H9 (cell line): ENCODE results near the gene GABRB3. TPM values are rescaled to one million over a fixed set of nuclear protein-coding genes. Genes with fewer than 3 reads are reported as not detected.

Experiments used
- DNase-seq: peaks from one replicate; pipeline ENCODE4 v3.0.0-alpha.2; 2017
- H2AFZ ChIP-seq: one replicate; pipeline ENCODE4 v1.6.1; 2013; ENCODE audit warnings: mild to moderate bottlenecking, low read length, control low read depth, moderate library complexity
- H2AK5ac ChIP-seq: 2 replicates; pipeline ENCODE4 v1.6.1; 2013; ENCODE audit warnings: low read length, control low read depth, mixed read lengths; ENCODE audit not compliant: insufficient read length
- H2BK120ac ChIP-seq: one replicate; pipeline ENCODE4 v1.6.1; 2013; ENCODE audit warnings: low read depth, mild to moderate bottlenecking, low read length, control low read depth, inconsistent platforms; ENCODE audit not compliant: poor library complexity, severe bottlenecking
- H2BK12ac ChIP-seq: 2 replicates; pipeline ENCODE4 v1.6.1; 2013; ENCODE audit warnings: low read length, control low read depth, mixed read lengths, low read depth; ENCODE audit not compliant: insufficient read length
- H2BK15ac ChIP-seq: 2 replicates; pipeline ENCODE4 v1.6.1; 2013; ENCODE audit warnings: low read depth, low read length, control low read depth
- H2BK20ac ChIP-seq: one replicate; pipeline ENCODE4 v1.6.1; 2013; ENCODE audit warnings: low read depth, mild to moderate bottlenecking, low read length, control low read depth, inconsistent platforms; ENCODE audit not compliant: poor library complexity, severe bottlenecking
- H2BK5ac ChIP-seq: 2 replicates; pipeline ENCODE4 v1.6.1; 2013; ENCODE audit warnings: low read length, control low read depth, mixed read lengths; ENCODE audit not compliant: insufficient read length
- H3K14ac ChIP-seq: 2 replicates; pipeline ENCODE4 v1.6.1; 2013; ENCODE audit warnings: low read length, control low read depth; ENCODE audit not compliant: insufficient read depth
- H3K18ac ChIP-seq: 2 replicates; pipeline ENCODE4 v1.6.1; 2013; ENCODE audit warnings: low read depth, mild to moderate bottlenecking, mixed read lengths, low read length, control low read depth; ENCODE audit not compliant: insufficient read length
- H3K23ac ChIP-seq: 2 replicates; pipeline ENCODE4 v1.6.1; 2013; ENCODE audit warnings: low read length, control low read depth, mixed read lengths, low read depth; ENCODE audit not compliant: insufficient read length
- H3K23me2 ChIP-seq: 2 replicates; pipeline ENCODE4 v1.6.1; 2013; ENCODE audit warnings: low read depth, mild to moderate bottlenecking, mixed read lengths, low read length, control low read depth; ENCODE audit not compliant: insufficient read length, poor library complexity, severe bottlenecking
- H3K27ac ChIP-seq: 2 replicates; pipeline ENCODE4 v1.5.1; 2013; ENCODE audit warnings: low read length, control low read depth, mixed read lengths, low read depth; ENCODE audit not compliant: insufficient read length
- H3K27me3 ChIP-seq: 2 replicates; pipeline ENCODE4 v1.6.1; 2013; ENCODE audit warnings: low read length, control low read depth, inconsistent platforms; ENCODE audit not compliant: insufficient read depth
- H3K4ac ChIP-seq: 2 replicates; pipeline ENCODE4 v1.6.1; 2013; ENCODE audit warnings: low read depth, mild to moderate bottlenecking, control low read depth, inconsistent platforms, low read length, moderate library complexity
- H3K4me1 ChIP-seq: 2 replicates; pipeline ENCODE4 v1.6.1; 2013; ENCODE audit warnings: low read length, control low read depth, inconsistent platforms; ENCODE audit not compliant: insufficient read depth
- H3K4me2 ChIP-seq: 2 replicates; pipeline ENCODE4 v1.6.1; 2013; ENCODE audit warnings: low read length, control low read depth, mixed read lengths; ENCODE audit not compliant: insufficient read length, insufficient read depth
- H3K56ac ChIP-seq: 2 replicates; pipeline ENCODE4 v1.6.1; 2013; ENCODE audit warnings: low read depth, mild to moderate bottlenecking, mixed read lengths, low read length, control low read depth; ENCODE audit not compliant: insufficient read length
- H3K79me1 ChIP-seq: 2 replicates; pipeline ENCODE4 v1.6.1; 2013; ENCODE audit warnings: low read depth, mild to moderate bottlenecking, moderate library complexity, low read length, control low read depth, inconsistent platforms; ENCODE audit not compliant: insufficient read depth, poor library complexity, severe bottlenecking
- H3K79me2 ChIP-seq: 2 replicates; pipeline ENCODE4 v1.6.1; 2013; ENCODE audit warnings: low read length, control low read depth, inconsistent platforms; ENCODE audit not compliant: insufficient read depth
- H3K9ac ChIP-seq: 2 replicates; pipeline ENCODE4 v1.6.1; 2013; ENCODE audit warnings: low read length, control low read depth, mixed read lengths; ENCODE audit not compliant: insufficient read length; ENCODE audit errors: extremely low read depth
- H3K9me3 ChIP-seq: one replicate; pipeline ENCODE4 v1.6.1; 2013; ENCODE audit warnings: low read depth, low read length, inconsistent platforms; ENCODE audit not compliant: control insufficient read depth
- H3T11ph ChIP-seq: one replicate; pipeline ENCODE4 v1.6.1; 2013; ENCODE audit warnings: mild to moderate bottlenecking, low read length, control low read depth, inconsistent platforms
- H4K20me1 ChIP-seq: one replicate; pipeline ENCODE4 v1.6.1; 2013; ENCODE audit not compliant: control insufficient read depth, insufficient read length, insufficient read depth
- H4K5ac ChIP-seq: 2 replicates; pipeline ENCODE4 v1.6.1; 2013; ENCODE audit warnings: low read depth, mild to moderate bottlenecking, mixed read lengths, low read length, control low read depth; ENCODE audit not compliant: insufficient read length
- H4K8ac ChIP-seq: replicated peaks from 2 replicates; pipeline ENCODE4 v1.6.1; 2013; ENCODE audit warnings: low read length, control low read depth, mixed read lengths, low read depth; ENCODE audit not compliant: insufficient read length
- H4K91ac ChIP-seq: 2 replicates; pipeline ENCODE4 v1.6.1; 2013; ENCODE audit warnings: low read depth, mild to moderate bottlenecking, moderate library complexity, mixed read lengths, low read length, control low read depth; ENCODE audit not compliant: insufficient read length
- H3K27ac Mint-ChIP-seq, 3 experiments: 2 replicates in 2 of 3; 3 replicates in 1 of 3; pipeline ENCODE4 v1.8.0; 2020 to 2021; ENCODE audit warnings: mixed read lengths in 3 of 3, mild to moderate bottlenecking in 1 of 3, moderate library complexity in 1 of 3
- H3K27me3 Mint-ChIP-seq: 2 replicates; pipeline ENCODE4 v1.8.0; 2021; ENCODE audit warnings: low read depth, mild to moderate bottlenecking, moderate library complexity, mixed read lengths
- H3K36me3 Mint-ChIP-seq, 3 experiments: 2 replicates in 2 of 3; 3 replicates in 1 of 3; pipeline ENCODE4 v1.8.0; 2020 to 2021; ENCODE audit warnings: low read depth in 3 of 3, mixed read lengths in 3 of 3; ENCODE audit not compliant: insufficient read depth in 1 of 3
- H3K4me1 Mint-ChIP-seq, 2 experiments: 2 replicates each; pipeline ENCODE4 v1.8.0; 2020; ENCODE audit warnings: mixed read lengths in 2 of 2
- H3K4me3 Mint-ChIP-seq, 2 experiments: 2 replicates in 1 of 2; 3 replicates in 1 of 2; pipeline ENCODE4 v1.8.0; 2020 to 2021; ENCODE audit warnings: mild to moderate bottlenecking in 2 of 2, mixed read lengths in 2 of 2, moderate library complexity in 1 of 2
- H3K9me3 Mint-ChIP-seq, 2 experiments: 2 replicates in 1 of 2; 3 replicates in 1 of 2; pipeline ENCODE4 v1.8.0; 2020; ENCODE audit warnings: mild to moderate bottlenecking in 2 of 2, mixed read lengths in 2 of 2, moderate library complexity in 1 of 2
- CTCF ChIP-seq: fragments of 200-600 bp; sonication (generic); conservative IDR thresholded peaks from 3 replicates; pipeline ENCODE4 v1.8.0; 2021; ENCODE audit warnings: antibody characterized with exemption, mild to moderate bottlenecking
- WGBS: extraction: QIAGEN DNeasy Blood & Tissue Kit; methylation state at CpG from one replicate; pipeline ENCODE4 v1.1.7; 2013; ENCODE audit warnings: missing lambda C conversion rate, low lambda C conversion rate, mixed read lengths; ENCODE audit not compliant: insufficient read length; ENCODE audit errors: extremely low coverage; 5-methylcytosine and 5-hydroxymethylcytosine counted together
- total RNA-seq: library from RNA; stranded (reverse); gene quantifications from 2 replicates; pipeline ENCODE4 v1.2.1, GENCODE V29; 2021

GABRB3 gene
- total RNA-seq, 1 experiment from 2014 or later = 98.2 TPM

- no peak overlapping the region for H2BK20ac ChIP-seq
- no peaks in the 10 kb centered on the region for H4K20me1 ChIP-seq
- no peak overlapping the region for H2BK12ac ChIP-seq
- no peak overlapping the region for H3K4me2 ChIP-seq
- H3K4me1 Mint-ChIP-seq = peaks cover 7 to 8% of the 10 kb centered on the region in 2 experiments; a peak in 2 of 4 replicates
- no peak overlapping the region for H4K5ac ChIP-seq
- no peak overlapping the region for H2AFZ ChIP-seq
- H2BK15ac ChIP-seq = no peak overlapping the region
- no peak overlapping the region for H2BK120ac ChIP-seq
- no peak overlapping the region for H4K91ac ChIP-seq
- H3K27ac Mint-ChIP-seq = peak overlapping the region in 1 of 3 experiments; percentile 49; a peak in 1 of 7 replicates
- peaks cover 0 to 5% (median 0%) of the 10 kb centered on the region in 3 experiments; a peak in 3 of 7 replicates for H3K36me3 Mint-ChIP-seq
- no peak for TF ChIP-seq CTCF
- no peak overlapping the region for H3K27ac ChIP-seq
- H3K79me2 ChIP-seq = no peaks in the 10 kb centered on the region
- H3K27me3 Mint-ChIP-seq = peaks cover 6% of the 10 kb centered on the region; the same call in 1 of the 2 replicates
- no CpG with 5 or more reads among the region's 11 CpGs for WGBS
- no peak overlapping the region for H3K18ac ChIP-seq
- no peaks in the 10 kb centered on the region for H3K27me3 ChIP-seq
- no peak overlapping the region for H4K8ac ChIP-seq
- H3K79me1 ChIP-seq = no peaks in the 10 kb centered on the region
- no peak overlapping the region for H2BK5ac ChIP-seq
- no peak overlapping the region for H3K56ac ChIP-seq
- H3K4me3 Mint-ChIP-seq = no peak overlapping the region
- no peaks in the 10 kb centered on the region for H3K9me3 ChIP-seq
- no peak overlapping the region for H3K14ac ChIP-seq
- DNase-seq = no peak
- peaks cover 0 to 5% of the 10 kb centered on the region in 2 experiments; a peak in 2 of 5 replicates for H3K9me3 Mint-ChIP-seq
- no peak overlapping the region for H3K9ac ChIP-seq
- no peak overlapping the region for H3T11ph ChIP-seq
- H3K23ac ChIP-seq = no peak overlapping the region
- no peak overlapping the region for H3K4ac ChIP-seq
- H3K4me1 ChIP-seq = no peaks in the 10 kb centered on the region
- no peak overlapping the region for H2AK5ac ChIP-seq
- no peaks in the 10 kb centered on the region for H3K23me2 ChIP-seq
Observed at GRCh38 chr15:26804063-26804804, 31.4 kb upstream of the GABRB3 start.
